ENCODE measurements around the gene G2E3. TPM values are rescaled to one million over a fixed set of nuclear protein-coding genes. Genes with fewer than 3 reads are reported as not detected.

The G2E3 gene
- total and polyA plus RNA-seq, 2 experiments from 2014 or later, result 67.4 to 113 TPM

DNA sequence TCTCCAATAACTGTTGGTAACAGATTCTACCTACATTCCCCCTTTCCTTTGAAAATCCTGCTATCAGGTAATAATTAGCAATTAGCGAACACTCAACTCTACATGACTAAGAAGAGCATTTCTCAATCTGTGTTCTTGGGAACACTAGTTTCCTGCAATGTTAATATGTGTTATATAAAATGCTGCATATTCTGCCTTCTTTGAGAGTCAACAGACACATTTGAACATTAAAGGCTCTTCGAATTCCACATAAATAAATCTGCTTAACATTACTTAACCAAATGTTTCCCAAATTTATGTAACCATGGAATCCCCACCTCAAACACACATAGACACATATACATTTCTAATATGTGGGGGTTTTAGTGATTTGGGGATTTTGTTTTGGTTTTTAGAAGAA, 41.2 kb upstream of the G2E3 start (continued):
- TF ChIP-seq, protein P1, sequence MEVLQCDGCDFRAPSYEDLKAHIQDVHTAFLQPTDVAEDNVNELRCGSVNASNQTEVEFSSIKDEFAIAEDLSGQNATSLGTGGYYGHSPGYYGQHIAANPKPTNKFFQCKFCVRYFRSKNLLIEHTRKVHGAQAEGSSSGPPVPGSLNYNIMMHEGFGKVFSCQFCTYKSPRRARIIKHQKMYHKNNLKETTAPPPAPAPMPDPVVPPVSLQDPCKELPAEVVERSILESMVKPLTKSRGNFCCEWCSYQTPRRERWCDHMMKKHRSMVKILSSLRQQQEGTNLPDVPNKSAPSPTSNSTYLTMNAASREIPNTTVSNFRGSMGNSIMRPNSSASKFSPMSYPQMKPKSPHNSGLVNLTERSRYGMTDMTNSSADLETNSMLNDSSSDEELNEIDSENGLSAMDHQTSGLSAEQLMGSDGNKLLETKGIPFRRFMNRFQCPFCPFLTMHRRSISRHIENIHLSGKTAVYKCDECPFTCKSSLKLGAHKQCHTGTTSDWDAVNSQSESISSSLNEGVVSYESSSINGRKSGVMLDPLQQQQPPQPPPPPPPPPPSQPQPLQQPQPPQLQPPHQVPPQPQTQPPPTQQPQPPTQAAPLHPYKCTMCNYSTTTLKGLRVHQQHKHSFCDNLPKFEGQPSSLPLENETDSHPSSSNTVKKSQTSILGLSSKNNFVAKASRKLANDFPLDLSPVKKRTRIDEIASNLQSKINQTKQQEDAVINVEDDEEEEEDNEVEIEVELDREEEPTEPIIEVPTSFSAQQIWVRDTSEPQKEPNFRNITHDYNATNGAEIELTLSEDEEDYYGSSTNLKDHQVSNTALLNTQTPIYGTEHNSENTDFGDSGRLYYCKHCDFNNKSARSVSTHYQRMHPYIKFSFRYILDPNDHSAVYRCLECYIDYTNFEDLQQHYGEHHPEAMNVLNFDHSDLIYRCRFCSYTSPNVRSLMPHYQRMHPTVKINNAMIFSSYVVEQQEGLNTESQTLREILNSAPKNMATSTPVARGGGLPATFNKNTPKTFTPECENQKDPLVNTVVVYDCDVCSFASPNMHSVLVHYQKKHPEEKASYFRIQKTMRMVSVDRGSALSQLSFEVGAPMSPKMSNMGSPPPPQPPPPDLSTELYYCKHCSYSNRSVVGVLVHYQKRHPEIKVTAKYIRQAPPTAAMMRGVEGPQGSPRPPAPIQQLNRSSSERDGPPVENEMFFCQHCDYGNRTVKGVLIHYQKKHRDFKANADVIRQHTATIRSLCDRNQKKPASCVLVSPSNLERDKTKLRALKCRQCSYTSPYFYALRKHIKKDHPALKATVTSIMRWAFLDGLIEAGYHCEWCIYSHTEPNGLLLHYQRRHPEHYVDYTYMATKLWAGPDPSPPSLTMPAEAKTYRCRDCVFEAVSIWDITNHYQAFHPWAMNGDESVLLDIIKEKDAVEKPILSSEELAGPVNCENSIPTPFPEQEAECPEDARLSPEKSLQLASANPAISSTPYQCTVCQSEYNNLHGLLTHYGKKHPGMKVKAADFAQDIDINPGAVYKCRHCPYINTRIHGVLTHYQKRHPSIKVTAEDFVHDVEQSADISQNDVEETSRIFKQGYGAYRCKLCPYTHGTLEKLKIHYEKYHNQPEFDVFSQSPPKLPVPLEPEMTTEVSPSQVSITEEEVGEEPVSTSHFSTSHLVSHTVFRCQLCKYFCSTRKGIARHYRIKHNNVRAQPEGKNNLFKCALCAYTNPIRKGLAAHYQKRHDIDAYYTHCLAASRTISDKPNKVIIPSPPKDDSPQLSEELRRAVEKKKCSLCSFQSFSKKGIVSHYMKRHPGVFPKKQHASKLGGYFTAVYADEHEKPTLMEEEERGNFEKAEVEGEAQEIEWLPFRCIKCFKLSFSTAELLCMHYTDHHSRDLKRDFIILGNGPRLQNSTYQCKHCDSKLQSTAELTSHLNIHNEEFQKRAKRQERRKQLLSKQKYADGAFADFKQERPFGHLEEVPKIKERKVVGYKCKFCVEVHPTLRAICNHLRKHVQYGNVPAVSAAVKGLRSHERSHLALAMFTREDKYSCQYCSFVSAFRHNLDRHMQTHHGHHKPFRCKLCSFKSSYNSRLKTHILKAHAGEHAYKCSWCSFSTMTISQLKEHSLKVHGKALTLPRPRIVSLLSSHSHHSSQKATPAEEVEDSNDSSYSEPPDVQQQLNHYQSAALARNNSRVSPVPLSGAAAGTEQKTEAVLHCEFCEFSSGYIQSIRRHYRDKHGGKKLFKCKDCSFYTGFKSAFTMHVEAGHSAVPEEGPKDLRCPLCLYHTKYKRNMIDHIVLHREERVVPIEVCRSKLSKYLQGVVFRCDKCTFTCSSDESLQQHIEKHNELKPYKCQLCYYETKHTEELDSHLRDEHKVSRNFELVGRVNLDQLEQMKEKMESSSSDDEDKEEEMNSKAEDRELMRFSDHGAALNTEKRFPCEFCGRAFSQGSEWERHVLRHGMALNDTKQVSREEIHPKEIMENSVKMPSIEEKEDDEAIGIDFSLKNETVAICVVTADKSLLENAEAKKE (CRISPR knock-in tag; IDR thresholded peaks at IDR 0.05), result no peak
- TF ChIP-seq NANOG (IDR thresholded peaks at IDR 0.05; ENCODE audit: borderline replicate concordance) (no peak), ZNF114 (CRISPR knock-in tag; IDR thresholded peaks at IDR 0.05) (no peak)

DNA sequence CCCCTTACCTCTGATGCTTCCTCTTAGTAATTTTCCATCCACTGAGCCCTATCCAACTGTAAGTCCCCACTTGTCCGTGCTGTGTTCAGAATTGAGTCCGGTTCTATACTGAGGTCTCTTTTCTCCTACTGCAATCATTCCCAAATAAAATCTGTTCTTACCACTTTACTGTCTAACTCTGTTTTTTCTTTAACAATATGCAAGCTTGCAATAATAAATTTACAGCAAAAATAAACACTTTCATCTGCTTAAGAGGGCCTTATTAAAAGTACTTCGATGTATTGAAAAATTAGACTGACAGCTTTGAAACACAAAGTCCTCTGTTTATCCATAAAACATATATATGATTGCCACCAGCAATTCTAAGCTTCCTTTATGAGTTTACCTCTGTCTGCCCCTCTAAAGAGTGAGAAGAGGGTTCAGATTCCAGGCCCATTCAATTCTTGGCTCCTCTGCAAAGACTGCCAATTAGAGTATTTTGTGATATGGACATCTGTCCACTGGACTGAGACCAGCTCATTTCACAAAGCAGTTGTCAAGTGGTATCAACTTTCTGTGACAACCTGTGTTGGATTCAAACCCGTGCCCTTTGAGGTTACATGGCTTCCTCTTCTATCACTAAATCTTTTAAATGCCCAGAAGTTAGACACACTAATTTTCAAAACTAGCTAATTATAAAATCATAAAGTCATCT, 39.9 kb upstream of the G2E3 start:
- Histone ChIP-seq H3K36me3 (ENCODE audit: insufficient read depth) (no peaks in the 10 kb centered on the region), H4K20me1 (replicated peaks; ENCODE audit: insufficient read depth) (no peaks in the 10 kb centered on the region), H3K27ac (ENCODE audit: low read depth) (no peak overlapping the region), H3K79me2 (replicated peaks; ENCODE audit: insufficient read depth) (no peaks in the 10 kb centered on the region), H3K4me2 (no peak overlapping the region), H3K27me3 (ENCODE audit: insufficient read depth) (no peaks in the 10 kb centered on the region), H3K9me2 (ENCODE audit: insufficient read depth) (0 out of 2 replicates have a peak, but pooled peaks cover 3% of the 10 kb centered on the region), H3K4me3 (no peak overlapping the region), H2AFZ (no peak overlapping the region; the same call in 1 of the 2 replicates), H3F3A (replicated peaks; ENCODE audit: low read depth) (no peaks in the 10 kb centered on the region), H3K4me1 (ENCODE audit: insufficient read depth) (peaks cover 7% of the 10 kb centered on the region; the same call in 1 of the 2 replicates)
- Mint-ChIP-seq H3K27ac (no peak overlapping the region), H3K36me3 (ENCODE audit: low read depth) (no peaks in the 10 kb centered on the region), H3K4me3 (no peak overlapping the region), H3K27me3 (ENCODE audit: insufficient read depth, low read depth, poor library complexity) (no peaks in the 10 kb centered on the region), H3K9me3 (no peaks in the 10 kb centered on the region), H3K4me1 (peaks cover 5% of the 10 kb centered on the region; the same call in 1 of the 3 replicates)
- DNase-seq (ENCODE audit: low spot score), result no peak
- ATAC-seq, result no peak
- no peak for TF ChIP-seq ZNF331 (CRISPR knock-in tag; IDR thresholded peaks at IDR 0.05; ENCODE audit: low read depth)
- no peak for TF ChIP-seq CTCF (conservative IDR thresholded peaks at IDR 0.05; ENCODE audit: low read depth in 2 of 2)
- no peak for TF ChIP-seq REST (IDR thresholded peaks at IDR 0.05; ENCODE audit: unreplicated experiment)
- TF ChIP-seq, protein P2, sequence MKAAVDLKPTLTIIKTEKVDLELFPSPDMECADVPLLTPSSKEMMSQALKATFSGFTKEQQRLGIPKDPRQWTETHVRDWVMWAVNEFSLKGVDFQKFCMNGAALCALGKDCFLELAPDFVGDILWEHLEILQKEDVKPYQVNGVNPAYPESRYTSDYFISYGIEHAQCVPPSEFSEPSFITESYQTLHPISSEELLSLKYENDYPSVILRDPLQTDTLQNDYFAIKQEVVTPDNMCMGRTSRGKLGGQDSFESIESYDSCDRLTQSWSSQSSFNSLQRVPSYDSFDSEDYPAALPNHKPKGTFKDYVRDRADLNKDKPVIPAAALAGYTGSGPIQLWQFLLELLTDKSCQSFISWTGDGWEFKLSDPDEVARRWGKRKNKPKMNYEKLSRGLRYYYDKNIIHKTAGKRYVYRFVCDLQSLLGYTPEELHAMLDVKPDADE (IDR thresholded peaks at IDR 0.05), result no peak
- TF ChIP-seq CREB1 (CRISPR knock-in tag; IDR thresholded peaks at IDR 0.05; ENCODE audit: low read depth), result no peak
- no peak for TF ChIP-seq EZH2 (IDR thresholded peaks at IDR 0.05; ENCODE audit: low read depth, unreplicated experiment)
- TF ChIP-seq NANOG (IDR thresholded peaks at IDR 0.05; ENCODE audit: borderline replicate concordance), result no peak
- TF ChIP-seq STAT1 (IDR thresholded peaks at IDR 0.05; ENCODE audit: unreplicated experiment), result no peak
- no peak for TF ChIP-seq JUNB (IDR thresholded peaks at IDR 0.05; ENCODE audit: unreplicated experiment)
- TF ChIP-seq ZNF114 (CRISPR knock-in tag; IDR thresholded peaks at IDR 0.05), result no peak
